ENCODE measurements around the gene NCAPD2.

Gene NCAPD2

GRCh38 chr12:6492838-6493496 is 935 bp upstream of the NCAPD2 start, which contains the start of gene MRPL51:
Gene MRPL51 (minus strand): TSS chr12:6493262. CDS start chr12:6493136, 126 bp downstream.
- peak; percentile 43 to 94 (median 90) for DNase-seq

GRCh38 chr12:6494258-6494743 is 399 bp downstream of the NCAPD2 start:
- DNase-seq, result no peak

- DNase-seq, result no peak
These were observed 1.1 kb downstream of the NCAPD2 start for GRCh38 chr12:6494968-6495367.

DNA sequence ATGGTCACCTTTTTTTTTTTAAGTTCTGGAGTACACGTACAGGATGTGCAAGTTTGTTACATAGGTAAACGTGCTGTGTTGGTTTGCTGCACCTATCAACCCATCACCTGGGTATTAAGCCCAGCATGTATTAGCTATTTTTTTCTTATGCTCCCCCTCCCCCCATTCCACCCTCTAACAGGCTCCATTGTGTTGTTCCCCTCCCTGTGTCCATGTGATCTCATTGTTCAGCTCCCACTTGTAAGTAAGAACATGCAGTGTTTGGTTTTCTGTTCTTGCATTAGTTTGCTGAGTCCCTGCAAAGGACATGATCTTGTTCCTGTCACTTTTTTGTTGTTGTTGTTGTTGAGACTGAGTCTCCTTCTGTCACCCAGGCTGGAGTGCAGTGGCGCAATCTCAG is 3.4 kb downstream of the NCAPD2 start:
- DNase-seq, result peak in 4 of 14 donors; percentile 7 to 19 (median 11)

GRCh38 chr12:6500466-6500865 is 6.6 kb downstream of the NCAPD2 start:
- DNase-seq, result no peak

DNA sequence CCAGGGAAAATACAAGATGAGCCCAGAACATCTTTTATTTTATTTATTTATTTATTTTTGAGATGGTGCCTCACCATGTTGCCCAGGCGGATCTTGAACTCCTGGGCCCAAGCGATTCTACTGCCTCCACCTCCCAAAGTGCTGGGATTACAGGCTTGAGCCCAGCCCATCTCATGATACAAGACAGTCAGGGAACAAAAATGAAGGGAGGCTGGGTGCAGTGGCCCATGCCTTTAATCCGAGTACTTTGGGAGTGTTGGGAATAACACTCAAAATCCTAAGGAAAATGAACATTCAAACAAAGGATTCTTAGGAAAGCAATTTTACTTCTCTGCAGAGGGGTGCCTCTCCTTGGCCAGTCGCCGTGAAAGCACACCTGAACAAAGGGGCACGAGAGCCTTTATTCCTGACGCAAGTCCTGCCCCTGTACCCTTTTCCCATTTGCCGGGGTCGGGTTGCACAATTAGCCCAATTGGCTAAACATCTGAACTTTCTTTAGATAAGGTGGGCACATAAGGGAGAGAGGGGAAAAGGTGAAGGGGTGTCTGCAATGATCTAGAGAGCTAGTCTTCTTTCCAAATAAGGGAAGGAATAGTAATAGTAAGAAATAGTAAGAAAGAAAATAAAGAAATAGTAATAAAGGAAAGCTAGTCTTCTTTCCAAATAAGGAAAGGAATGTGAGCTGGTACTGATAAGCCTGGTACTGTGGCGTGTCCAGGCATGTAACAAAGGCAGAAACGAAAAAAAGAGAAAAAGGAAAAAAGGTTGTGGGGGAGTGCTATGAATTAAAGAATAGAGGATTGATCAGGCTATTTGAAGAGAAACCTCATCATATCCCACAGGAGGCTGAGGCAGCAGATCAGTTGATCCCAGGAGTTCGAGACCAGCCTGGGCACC is 13.4 kb downstream of the NCAPD2 start:
- no peak for DNase-seq

DNA sequence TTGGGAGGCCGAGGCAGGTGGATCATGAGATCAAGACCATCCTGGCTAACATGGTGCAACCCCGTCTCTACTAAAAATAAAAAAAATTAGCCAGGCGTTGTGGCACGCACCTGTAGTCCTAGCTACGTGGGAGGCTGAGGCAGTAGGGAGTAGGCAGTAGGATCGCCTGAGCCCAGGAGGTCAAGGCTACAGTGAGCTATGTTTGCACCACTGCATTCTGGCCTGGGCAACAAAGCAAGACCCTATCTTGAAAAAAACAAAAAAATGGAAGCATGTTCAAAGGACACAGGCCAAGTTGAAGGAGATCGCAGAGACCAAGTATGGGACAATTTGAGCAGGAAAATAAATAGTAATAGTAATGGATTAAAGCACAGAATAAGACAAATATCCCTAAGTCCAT is 14.2 kb downstream of the NCAPD2 start:
- DNase-seq, result no peak

DNA sequence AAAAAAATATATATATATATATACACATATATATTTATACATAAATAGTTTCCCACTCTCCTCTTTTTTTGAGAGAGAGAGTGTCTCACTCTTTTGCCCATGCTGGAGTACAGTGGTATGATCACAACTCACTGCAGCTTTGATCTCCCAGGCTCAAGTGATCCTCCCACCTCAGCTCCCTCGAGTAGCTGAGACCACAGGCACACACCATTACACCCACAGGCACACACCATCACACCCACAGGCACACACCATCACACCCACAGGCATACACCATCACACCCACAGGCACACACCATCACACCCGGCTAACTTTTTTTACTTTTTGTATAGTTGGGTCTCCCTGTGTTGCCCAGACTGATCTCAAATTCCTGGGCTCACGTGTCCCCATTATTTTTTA is 26.3 kb downstream of the NCAPD2 start:
- no peak for DNase-seq

DNA sequence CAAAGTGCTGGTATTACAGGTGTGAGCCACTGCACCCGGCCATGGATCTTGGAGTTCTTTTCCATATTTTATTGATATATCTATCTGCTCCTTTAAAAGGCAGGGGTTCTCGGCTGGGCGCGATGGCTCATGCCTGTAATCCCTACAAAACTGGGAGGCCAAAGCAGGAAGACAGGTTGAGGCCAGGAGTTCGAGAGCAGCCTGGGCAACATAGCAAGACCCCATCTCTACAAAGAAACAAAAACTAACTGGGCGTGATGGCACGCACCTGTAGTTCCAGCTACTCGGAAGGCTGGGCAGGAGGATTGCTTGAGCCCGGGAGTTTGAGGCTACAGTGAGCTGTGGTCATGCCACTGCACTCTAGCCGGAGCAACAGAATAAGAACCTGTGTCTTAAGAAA is 28.3 kb downstream of the NCAPD2 start:
- DNase-seq, result no peak

- no peak for DNase-seq
These were observed 29.8 kb downstream of the NCAPD2 start for GRCh38 chr12:6523708-6524107.

DNA sequence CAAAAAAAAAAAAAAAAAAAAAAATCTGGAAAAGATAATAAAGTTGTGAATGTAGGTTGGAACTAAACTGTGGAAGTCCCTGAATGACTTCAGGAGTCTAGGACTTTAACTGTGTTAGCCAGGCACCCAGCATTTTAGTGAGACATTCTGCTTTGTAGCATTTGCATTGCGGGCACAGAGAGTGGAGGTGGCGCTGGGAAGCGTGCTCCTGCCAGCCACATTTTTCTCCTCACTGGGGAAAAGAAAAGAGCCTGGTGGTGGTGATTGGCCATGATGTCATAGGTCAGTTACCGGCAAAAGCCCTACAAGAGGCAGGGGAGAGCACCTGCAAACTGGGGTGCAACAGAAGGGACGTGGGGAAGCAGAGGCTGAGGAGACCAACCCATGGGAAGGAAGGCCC is 30.7 kb downstream of the NCAPD2 start:
- peak in 1 of 14 donors; percentile 46 for DNase-seq

GRCh38 chr12:6526201-6526600 is 32.3 kb downstream of the NCAPD2 start:
- DNase-seq, result no peak

GRCh38 chr12:6526766-6527525 is 33.0 kb downstream of the NCAPD2 start:
- no peak for DNase-seq

- DNase-seq, result no peak
These were observed 33.8 kb downstream of the NCAPD2 start for GRCh38 chr12:6527711-6528110.

- DNase-seq, result no peak
These were observed 34.8 kb downstream of the NCAPD2 start for GRCh38 chr12:6528539-6529235.

GRCh38 chr12:6529291-6529737 is 35.4 kb downstream of the NCAPD2 start:
- no peak for DNase-seq

DNA sequence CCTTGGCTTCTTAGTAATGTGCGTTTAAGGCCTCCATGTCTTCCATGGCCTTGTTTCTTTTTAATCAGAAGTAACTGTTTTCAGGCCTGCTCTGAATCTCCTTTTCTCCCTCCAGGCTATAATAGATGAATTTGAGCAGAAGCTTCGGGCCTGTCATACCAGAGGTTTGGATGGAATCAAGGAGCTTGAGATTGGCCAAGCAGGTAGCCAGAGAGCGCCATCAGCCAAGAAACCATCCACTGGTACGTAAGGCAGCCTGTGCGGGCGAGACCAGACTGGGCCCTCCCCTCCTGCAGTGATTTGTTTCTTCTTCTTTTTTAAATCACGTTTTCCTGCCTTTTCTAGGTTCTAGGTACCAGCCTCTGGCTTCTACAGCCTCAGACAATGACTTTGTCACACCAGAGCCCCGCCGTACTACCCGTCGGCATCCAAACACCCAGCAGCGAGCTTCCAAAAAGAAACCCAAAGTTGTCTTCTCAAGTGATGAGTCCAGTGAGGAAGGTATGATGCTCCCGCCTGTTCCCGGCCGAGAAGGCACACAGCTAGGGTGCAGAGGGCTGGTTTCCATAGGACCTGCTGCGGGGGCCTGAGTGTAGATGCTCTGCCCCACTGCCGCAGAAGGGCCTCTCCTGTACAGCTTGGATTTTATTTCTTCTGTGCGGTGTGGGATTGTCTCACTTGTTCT is 36.8 kb downstream of the NCAPD2 start:
- DNase-seq, result no peak

DNA sequence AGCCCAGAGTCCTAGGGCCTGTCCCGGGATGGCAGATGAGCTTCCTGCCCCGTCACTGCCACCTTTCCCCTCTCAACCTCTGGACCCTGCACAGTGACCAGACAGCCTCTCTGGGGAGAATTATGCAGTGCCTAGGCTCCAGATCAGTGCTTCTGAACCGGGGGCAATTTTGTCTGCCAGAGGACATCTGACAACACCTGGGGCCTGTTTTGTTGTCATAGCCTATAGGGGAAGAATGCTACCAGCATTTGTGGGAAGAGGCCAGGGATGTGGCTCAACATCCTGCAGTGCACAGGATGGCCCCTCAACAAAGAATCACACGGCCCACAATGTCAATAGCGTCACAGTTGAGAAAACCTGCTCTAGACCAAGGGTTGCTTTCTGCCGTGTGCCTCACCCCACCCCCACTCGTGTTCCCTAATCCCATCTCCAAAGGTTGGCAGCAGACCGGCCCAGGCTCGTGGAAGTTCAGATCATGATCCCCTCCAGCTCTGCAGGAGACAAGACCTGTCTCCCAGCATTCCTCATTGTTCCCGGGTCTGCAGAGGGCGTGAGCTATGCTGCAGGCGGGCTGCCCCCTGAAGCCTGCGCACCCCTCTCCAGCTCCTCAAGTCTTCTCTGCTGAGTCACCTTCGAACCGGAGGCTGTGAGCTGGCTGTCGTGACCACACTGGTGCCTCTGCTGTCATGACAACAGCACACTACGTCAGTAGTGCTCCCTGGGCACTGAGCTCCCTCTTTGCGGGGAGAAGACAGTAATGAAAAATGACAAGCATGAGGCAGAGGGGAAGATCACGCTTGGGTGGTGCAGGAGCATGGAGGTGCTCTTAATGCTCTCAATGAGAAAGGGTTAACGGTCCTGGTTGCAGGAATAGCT is 38.4 kb downstream of the NCAPD2 start:
- peak in 10 of 14 donors; percentile 35 to 82 (median 58) for DNase-seq

GRCh38 chr12:6532927-6533652 is 39.2 kb downstream of the NCAPD2 start:
- DNase-seq, result peak in 12 of 14 donors; percentile 72 to 97 (median 90)

DNA sequence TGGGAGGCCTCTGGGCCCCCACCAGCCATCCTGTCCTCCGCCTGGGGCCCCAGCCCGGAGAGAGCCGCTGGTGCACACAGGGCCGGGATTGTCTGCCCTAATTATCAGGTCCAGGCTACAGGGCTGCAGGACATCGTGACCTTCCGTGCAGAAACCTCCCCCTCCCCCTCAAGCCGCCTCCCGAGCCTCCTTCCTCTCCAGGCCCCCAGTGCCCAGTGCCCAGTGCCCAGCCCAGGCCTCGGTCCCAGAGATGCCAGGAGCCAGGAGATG is 39.7 kb downstream of the NCAPD2 start:
- peak in 3 of 14 donors; percentile 79 to 97 (median 94) for DNase-seq

All from C1 segment of cervical spinal cord (tissue), 14 donors.